ENCODE results near the gene SFPQ.

SFPQ gene

DNA sequence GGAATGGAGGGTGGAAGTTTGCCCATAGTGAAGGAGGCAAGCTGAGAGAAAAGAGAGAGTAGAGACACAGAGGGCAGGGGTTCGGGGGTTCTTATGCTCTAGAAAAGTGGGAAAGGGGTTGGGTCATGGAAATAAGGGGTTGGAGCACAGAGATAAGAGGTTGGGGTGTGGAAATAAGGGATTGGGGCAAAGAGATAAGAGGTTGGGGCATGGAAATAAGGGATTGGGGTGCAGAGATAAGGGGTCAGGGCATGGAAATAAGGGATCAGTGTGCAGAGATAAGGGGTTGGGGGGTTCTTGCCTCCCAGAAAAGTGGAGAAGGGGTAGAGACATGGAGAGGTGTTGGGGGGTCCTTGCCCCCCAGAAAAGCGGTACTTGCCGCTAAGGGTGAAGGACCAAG is 56.2 kb downstream of the SFPQ start:
- TF ChIP-seq FOXM1 (IDR thresholded peaks at IDR 0.05; ENCODE audit: borderline replicate concordance, low read depth) (no peak), TEAD4 (IDR thresholded peaks at IDR 0.05) (no peak), ZBTB7A (IDR thresholded peaks at IDR 0.05; ENCODE audit: low read depth) (no peak), TAF1 (IDR thresholded peaks at IDR 0.05; ENCODE audit: low read depth) (no peak), EP300 (IDR thresholded peaks at IDR 0.05; ENCODE audit: borderline replicate concordance) (no peak), YY1 (IDR thresholded peaks at IDR 0.05; ENCODE audit: low read depth) (no peak), CREB1 (IDR thresholded peaks at IDR 0.05; ENCODE audit: low read depth) (no peak), EGR1 (IDR thresholded peaks at IDR 0.05) (no peak), CEBPB (IDR thresholded peaks at IDR 0.05) (no peak), NFIC (IDR thresholded peaks at IDR 0.05) (no peak), RAD21 (IDR thresholded peaks at IDR 0.05; ENCODE audit: low read depth) (no peak), TCF12 (IDR thresholded peaks at IDR 0.05; ENCODE audit: low read depth) (no peak)
- TF ChIP-seq, protein P1, sequence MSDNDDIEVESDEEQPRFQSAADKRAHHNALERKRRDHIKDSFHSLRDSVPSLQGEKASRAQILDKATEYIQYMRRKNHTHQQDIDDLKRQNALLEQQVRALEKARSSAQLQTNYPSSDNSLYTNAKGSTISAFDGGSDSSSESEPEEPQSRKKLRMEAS (IDR thresholded peaks at IDR 0.05): no peak
- TF ChIP-seq, protein P2, sequence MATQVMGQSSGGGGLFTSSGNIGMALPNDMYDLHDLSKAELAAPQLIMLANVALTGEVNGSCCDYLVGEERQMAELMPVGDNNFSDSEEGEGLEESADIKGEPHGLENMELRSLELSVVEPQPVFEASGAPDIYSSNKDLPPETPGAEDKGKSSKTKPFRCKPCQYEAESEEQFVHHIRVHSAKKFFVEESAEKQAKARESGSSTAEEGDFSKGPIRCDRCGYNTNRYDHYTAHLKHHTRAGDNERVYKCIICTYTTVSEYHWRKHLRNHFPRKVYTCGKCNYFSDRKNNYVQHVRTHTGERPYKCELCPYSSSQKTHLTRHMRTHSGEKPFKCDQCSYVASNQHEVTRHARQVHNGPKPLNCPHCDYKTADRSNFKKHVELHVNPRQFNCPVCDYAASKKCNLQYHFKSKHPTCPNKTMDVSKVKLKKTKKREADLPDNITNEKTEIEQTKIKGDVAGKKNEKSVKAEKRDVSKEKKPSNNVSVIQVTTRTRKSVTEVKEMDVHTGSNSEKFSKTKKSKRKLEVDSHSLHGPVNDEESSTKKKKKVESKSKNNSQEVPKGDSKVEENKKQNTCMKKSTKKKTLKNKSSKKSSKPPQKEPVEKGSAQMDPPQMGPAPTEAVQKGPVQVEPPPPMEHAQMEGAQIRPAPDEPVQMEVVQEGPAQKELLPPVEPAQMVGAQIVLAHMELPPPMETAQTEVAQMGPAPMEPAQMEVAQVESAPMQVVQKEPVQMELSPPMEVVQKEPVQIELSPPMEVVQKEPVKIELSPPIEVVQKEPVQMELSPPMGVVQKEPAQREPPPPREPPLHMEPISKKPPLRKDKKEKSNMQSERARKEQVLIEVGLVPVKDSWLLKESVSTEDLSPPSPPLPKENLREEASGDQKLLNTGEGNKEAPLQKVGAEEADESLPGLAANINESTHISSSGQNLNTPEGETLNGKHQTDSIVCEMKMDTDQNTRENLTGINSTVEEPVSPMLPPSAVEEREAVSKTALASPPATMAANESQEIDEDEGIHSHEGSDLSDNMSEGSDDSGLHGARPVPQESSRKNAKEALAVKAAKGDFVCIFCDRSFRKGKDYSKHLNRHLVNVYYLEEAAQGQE (IDR thresholded peaks at IDR 0.05; ENCODE audit: low read depth): no peak
- TF ChIP-seq, protein P3, sequence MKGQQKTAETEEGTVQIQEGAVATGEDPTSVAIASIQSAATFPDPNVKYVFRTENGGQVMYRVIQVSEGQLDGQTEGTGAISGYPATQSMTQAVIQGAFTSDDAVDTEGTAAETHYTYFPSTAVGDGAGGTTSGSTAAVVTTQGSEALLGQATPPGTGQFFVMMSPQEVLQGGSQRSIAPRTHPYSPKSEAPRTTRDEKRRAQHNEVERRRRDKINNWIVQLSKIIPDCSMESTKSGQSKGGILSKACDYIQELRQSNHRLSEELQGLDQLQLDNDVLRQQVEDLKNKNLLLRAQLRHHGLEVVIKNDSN (IDR thresholded peaks at IDR 0.05): no peak

Measured in Ishikawa (cell line).